K562 (cell line): ENCODE data around the gene BMP3. TPM values are rescaled to one million over a fixed set of nuclear protein-coding genes. Genes with fewer than 3 reads are reported as not detected.

Source experiments
- ATAC-seq: fragments of 200-7000 bp; cut with Tn5 transposase; 3 replicates; pipeline ENCODE4 v1.9.1; 2020; ENCODE audit warnings: moderate library complexity
- BruUV-seq: library from RNA; stranded (reverse); fragments of 400-500 nt; replicated peaks from 2 replicates; lab custom pipeline; 2021; lab: Mats Ljungman, UMichigan
- CTCF ChIA-PET: fragments of 300-600 bp; formaldehyde crosslinking; extraction: SDS; loops from one replicate; lab custom pipeline; 2021; ENCODE audit warnings: low intra/inter-chr PET ratio; lab: Yijun Ruan, JAX
- POLR2A ChIA-PET: fragments of 300-600, 350-650 bp; sonication (Branson Sonifier 250); formaldehyde crosslinking; extraction: SDS; loops from one replicate; lab custom pipeline; 2021; ENCODE audit warnings: antibody characterized with exemption, inconsistent platforms; lab: Yijun Ruan, JAX
- DNase-seq, 4 experiments: peaks; one replicate each; pipeline versions ENCODE4 v3.0.0 to v3.0.0-alpha.2; 2011 to 2018; ENCODE audit warnings: low spot score in 3 of 4, mixed read lengths in 3 of 4; ENCODE audit errors: extremely low read depth in 1 of 4
- FAIRE-seq: peaks from 2 replicates; lab custom pipeline; 2011; peaks lifted over from hg19 to GRCh38; lab: Jason Lieb, UNC
- H2AFZ ChIP-seq: 2 replicates; pipeline ENCODE4 v1.6.0; 2011; ENCODE audit warnings: low read depth, low read length, control low read depth, inconsistent platforms
- H3K27ac ChIP-seq: fragments of 200-600 bp; 3 replicates; pipeline ENCODE4 v1.8.0; 2011; ENCODE audit warnings: low read depth, mild to moderate bottlenecking, control low read depth, inconsistent platforms, low read length, moderate library complexity, mixed read lengths; ENCODE audit errors: extremely low read depth
- H3K27me3 ChIP-seq, 2 experiments: fragments of 300-600 bp in 1 of 2; 2 replicates in 1 of 2; 3 replicates in 1 of 2; pipeline versions ENCODE4 v1.6.0 to v1.8.0; 2011; ENCODE audit warnings: inconsistent platforms in 2 of 2, low read length in 2 of 2, mild to moderate bottlenecking in 1 of 2, mixed read lengths in 1 of 2, moderate library complexity in 1 of 2; ENCODE audit not compliant: control insufficient read depth in 2 of 2, insufficient read depth in 2 of 2
- H3K36me3 ChIP-seq: fragments of 300-600 bp; 3 replicates; pipeline ENCODE4 v1.8.0; 2011; ENCODE audit warnings: mild to moderate bottlenecking, low read length, inconsistent platforms; ENCODE audit not compliant: control insufficient read depth, insufficient read depth
- H3K4me1 ChIP-seq, 2 experiments: fragments of 200-600 bp in 1 of 2; replicated peaks in 1 of 2; 2 replicates in 1 of 2; 3 replicates in 1 of 2; pipeline versions ENCODE4 v1.5.1 to v1.8.0; 2011; ENCODE audit warnings: inconsistent platforms in 2 of 2, low read length in 2 of 2, mild to moderate bottlenecking in 1 of 2, mixed read lengths in 1 of 2, moderate library complexity in 1 of 2; ENCODE audit not compliant: control insufficient read depth in 2 of 2, insufficient read depth in 2 of 2
- H3K4me2 ChIP-seq: 2 replicates; pipeline ENCODE4 v1.6.1; 2011; ENCODE audit warnings: low read length, control low read depth, inconsistent platforms, mixed read lengths; ENCODE audit not compliant: insufficient read depth
- H3K4me3 ChIP-seq: fragments of 200-600 bp; sonication (generic), shearing (Covaris generic); 2 replicates; pipeline ENCODE4 v1.5.1; 2016; ENCODE audit warnings: control low read depth, inconsistent platforms
- H3K79me2 ChIP-seq: fragments of 200-600 bp; 3 replicates; pipeline ENCODE4 v1.8.0; 2011; ENCODE audit warnings: low read length, inconsistent platforms; ENCODE audit not compliant: control insufficient read depth, insufficient read depth
- H3K9ac ChIP-seq, 2 experiments: 2 replicates each; pipeline versions ENCODE4 v1.6.0 to v1.6.1; 2011; ENCODE audit warnings: low read depth in 2 of 2, low read length in 2 of 2, control low read depth in 1 of 2, inconsistent platforms in 1 of 2, mild to moderate bottlenecking in 1 of 2, mixed read lengths in 1 of 2; ENCODE audit not compliant: insufficient read depth in 1 of 2
- H3K9me1 ChIP-seq: one replicate; pipeline ENCODE4 v1.6.0; 2011; ENCODE audit warnings: inconsistent platforms, mild to moderate bottlenecking, low read length, moderate library complexity; ENCODE audit not compliant: control insufficient read depth, insufficient read depth
- H3K9me3 ChIP-seq: replicated peaks from 2 replicates; pipeline ENCODE4 v1.5.1; 2011; ENCODE audit warnings: low read depth, low read length, inconsistent platforms; ENCODE audit not compliant: control insufficient read depth, insufficient read depth
- H4K20me1 ChIP-seq: replicated peaks from 2 replicates; pipeline ENCODE4 v1.6.1; 2011; ENCODE audit warnings: low read length, inconsistent platforms, mixed read lengths; ENCODE audit not compliant: control insufficient read depth, insufficient read depth
- BRF1 ChIP-seq: IDR thresholded peaks from 3 replicates; pipeline ENCODE4 v1.6.1; 2011; ENCODE audit warnings: borderline replicate concordance, mild to moderate bottlenecking; ENCODE audit not compliant: insufficient read length; ENCODE audit errors: extremely low read depth
- FOXA1 ChIP-seq: fragments of 450-650 bp; IDR thresholded peaks from 2 replicates; pipeline ENCODE4 v1.6.1; 2016; ENCODE audit warnings: mild to moderate bottlenecking, borderline replicate concordance
- HLTF ChIP-seq: fragments of 450-650 bp; IDR thresholded peaks from 2 replicates; pipeline ENCODE4 v1.6.1; 2016
- THRB ChIP-seq: fragments of 450-650 bp; formaldehyde crosslinking; conservative IDR thresholded peaks from 2 replicates; pipeline ENCODE4 v1.4.0; 2022; ENCODE audit warnings: mild to moderate bottlenecking, missing genetic modification characterization
- ZKSCAN1 ChIP-seq: fragments of 150-350 bp; IDR thresholded peaks from 2 replicates; pipeline ENCODE4 v1.6.1; 2016; ENCODE audit warnings: low read depth, low read length
- ZNF316 ChIP-seq: fragments of 450-650 bp; IDR thresholded peaks from 2 replicates; pipeline ENCODE4 v1.6.1; 2016
- ZNF445 ChIP-seq: fragments of 250-450 bp; sonication (Bioruptor Pico); IDR thresholded peaks from 2 replicates; pipeline ENCODE4 v1.4.0; 2020; ENCODE audit warnings: low read depth, mild to moderate bottlenecking, moderate library complexity
- ZNF551 ChIP-seq: fragments of 250-450 bp; sonication (Bioruptor Pico); IDR thresholded peaks from 2 replicates; pipeline ENCODE4 v1.5.0; 2021; ENCODE audit warnings: mild to moderate bottlenecking, moderate library complexity
- ZNF707 ChIP-seq: fragments of 250-450 bp; sonication (Bioruptor Pico); conservative IDR thresholded peaks from 2 replicates; pipeline ENCODE4 v1.8.0; 2022; ENCODE audit warnings: inconsistent platforms, mild to moderate bottlenecking, moderate library complexity
- WGBS: fragments of 100-300 bp; shearing (Covaris generic); methylation state at CpG from one replicate; pipeline ENCODE4 v1.1.6; 2016; ENCODE audit warnings: low coverage, mixed read lengths; ENCODE audit not compliant: insufficient coverage; ENCODE audit errors: missing lambda C conversion rate; 5-methylcytosine and 5-hydroxymethylcytosine counted together
- in situ Hi-C: fragments of 300-500 bp; cut with MboI; formaldehyde crosslinking; loops from 4 replicates; pipeline ENCODE4 v1.15.0; 2018; ENCODE audit warnings: inconsistent platforms, mixed read lengths
- intact Hi-C: fragments of 100-400 bp; cut with micrococcal nuclease; formaldehyde crosslinking; loops from 2 replicates; pipeline ENCODE4 v1.14.2; 2022
- polyA plus RNA-seq, 8 experiments: library from polyadenylated mRNA; depleted of rRNA in 4 of 8; stranded (reverse) in 5 of 8; unstranded in 3 of 8; fragments of >200 nt; fragmentation: Nextera tagmentation in 2 of 8; fragmentation: Illumina TruSeq in 1 of 8; extraction: Ambion mirVana in 2 of 8; extraction: Trizol in 1 of 8; gene quantifications; 2 replicates each; pipeline versions ENCODE4 v1.2.1 to v1.2.3, GENCODE V29; 2011 to 2014; ENCODE audit warnings: inconsistent platforms in 1 of 8, missing spikeins in 1 of 8
- total RNA-seq, 7 experiments: library from RNA; depleted of rRNA in 6 of 7; stranded (reverse); fragments of >200 nt in 6 of 7; fragmentation: Illumina TruSeq in 2 of 7; extraction: Trizol in 2 of 7; gene quantifications; 2 replicates each; pipeline versions ENCODE4 v1.2.1 to v1.2.3, GENCODE V29; 2011 to 2021; ENCODE audit warnings: low replicate concordance in 1 of 7

The BMP3 gene
- total and polyA plus RNA-seq, 9 of the 15 experiments (the other 6 are each of a cell fraction or from before 2014, with no cell fraction given) = 0.01 TPM; not detected in 8

- Histone ChIP-seq H3K79me2 (no peaks in the 10 kb centered on the region), H3K9me1 (no peaks in the 10 kb centered on the region), H3K27me3 (no peaks in the 10 kb centered on the region), H3K9me3 (no peaks in the 10 kb centered on the region), H3K4me2 (no peak overlapping the region), H3K4me3 (no peak overlapping the region), H3K9ac (no peak overlapping the region), H3K4me1 (no peaks in the 10 kb centered on the region), H4K20me1 (no peaks in the 10 kb centered on the region), H3K36me3 (no peaks in the 10 kb centered on the region), H3K27ac (no peak overlapping the region), H2AFZ (no peak overlapping the region)
- BruUV-seq = no TSS peak
- ChIA-PET CTCF (interaction anchor here (0.5 kb wide), 1 partner anchor 49 kb away, joined by 3 read pairs; no protein-coding TSS in a partner anchor), POLR2A (no interaction called here)
- intact Hi-C loops = no loop called here
- no peak for FAIRE-seq
- ATAC-seq = no peak
- DNase-seq = no peak
- no peak for TF ChIP-seq HLTF
- TF ChIP-seq BRF1 = no peak
- no peak for TF ChIP-seq ZNF445 (CRISPR knock-in tag)
- TF ChIP-seq ZNF316 = no peak
- no peak for TF ChIP-seq ZNF707 (CRISPR knock-in tag)
- no peak for TF ChIP-seq THRB (CRISPR knock-in tag)
- TF ChIP-seq ZKSCAN1 = no peak
- TF ChIP-seq ZNF551 = no peak
- TF ChIP-seq FOXA1 = no peak
- WGBS = 0% methylated on average over 1 of the region's 1 CpG
- in situ Hi-C loops = no loop called here
These were observed 8.3 kb downstream of the BMP3 start for GRCh38 chr4:81038636-81039350.
